Tibial nerve (tissue), 4 donors: ENCODE results near the gene MAX. TPM values are rescaled to one million over a fixed set of nuclear protein-coding genes. Genes with fewer than 3 reads are reported as not detected.

Experiments
- DNase-seq, 2 donors: peaks; one replicate each; pipeline ENCODE4 v3.0.0-alpha.2; 2019; ENCODE audit warnings: low spot score in 2 of 2
- H3K27ac ChIP-seq, 4 donors: fragments of 200-600 bp; sonication (generic) in 3 of 4; one replicate each; pipeline ENCODE4 v1.5.1; 2017 to 2019; ENCODE audit warnings: mild to moderate bottlenecking in 1 of 4
- H3K27me3 ChIP-seq, 2 donors: fragments of 200-600 bp; sonication (generic) in 1 of 2; one replicate each; pipeline versions ENCODE4 v1.5.1 to v1.6.0; 2017 to 2019
- H3K36me3 ChIP-seq, 3 donors: fragments of 200-600 bp; sonication (generic); one replicate each; pipeline ENCODE4 v1.5.1; 2018 to 2019
- H3K4me1 ChIP-seq, 4 donors: fragments of 200-600 bp; sonication (generic) in 3 of 4; one replicate each; pipeline ENCODE4 v1.5.1; 2017 to 2019
- H3K4me3 ChIP-seq, 4 donors: fragments of 200-600 bp; sonication (generic) in 3 of 4; one replicate each; pipeline ENCODE4 v1.5.1; 2017 to 2019; ENCODE audit warnings: mild to moderate bottlenecking in 1 of 4, moderate library complexity in 1 of 4
- H3K9me3 ChIP-seq, 4 donors: fragments of 200-600 bp; sonication (generic) in 3 of 4; one replicate each; pipeline ENCODE4 v1.5.1; 2017 to 2019
- CTCF ChIP-seq, 5 experiments: fragments of 200-600 bp in 3 of 5; fragments of 450-650 bp in 2 of 5; sonication (generic) in 3 of 5; IDR thresholded peaks; one replicate each; pipeline ENCODE4 v1.5.1; 2016 to 2019; ENCODE audit warnings: antibody characterized with exemption in 5 of 5, mild to moderate bottlenecking in 3 of 5, moderate library complexity in 2 of 5
- EP300 ChIP-seq, 2 donors: sonication (generic); formaldehyde crosslinking; IDR thresholded peaks; one replicate each; pipeline ENCODE4 v1.6.1; 2017; ENCODE audit warnings: antibody characterized with exemption in 2 of 2, mild to moderate bottlenecking in 1 of 2
- POLR2A ChIP-seq, 2 donors: fragments of 450-650 bp; IDR thresholded peaks; one replicate each; pipeline ENCODE4 v1.6.1; 2017; ENCODE audit warnings: antibody characterized with exemption in 2 of 2, mild to moderate bottlenecking in 2 of 2, moderate library complexity in 2 of 2
- WGBS, 2 donors: methylation state at CpG; one replicate each; pipeline ENCODE4 v1.1.5; 2018; 5-methylcytosine and 5-hydroxymethylcytosine counted together
- small RNA-seq: library from RNA; depleted of rRNA; stranded (forward); fragments of <200 nt; gene quantifications from one replicate; pipeline ENCODE3, GENCODE V24; 2016
- total RNA-seq, 4 donors: library from RNA; depleted of rRNA; stranded (reverse); fragments of >200 nt; gene quantifications; one replicate each; pipeline ENCODE4 v1.1.0, GENCODE V29; 2016

Gene MAX
- total RNA-seq, 4 donors from 2014 or later = 49.4 to 70.4 (median 55.6) TPM

GRCh38 chr14:65027127-65027799 is 75.1 kb downstream of the MAX start:
- TF ChIP-seq CTCF (IDR thresholded peaks at IDR 0.05) (no peak), EP300 (IDR thresholded peaks at IDR 0.05) (no peak), POLR2A (IDR thresholded peaks at IDR 0.05) (no peak)
- no peaks in the 10 kb centered on the region for H3K27me3 ChIP-seq
- DNase-seq = no peak
- H3K36me3 ChIP-seq = peaks cover 0 to 62% (median 6%) of the 10 kb centered on the region in 3 donors
- no peak overlapping the region for H3K27ac ChIP-seq
- H3K9me3 ChIP-seq = no peaks in the 10 kb centered on the region
- WGBS, 2 donors = 93% methylated on average over 11 of the region's 11 CpGs
- H3K4me3 ChIP-seq = no peak overlapping the region
- H3K4me1 ChIP-seq = no peaks in the 10 kb centered on the region

DNA sequence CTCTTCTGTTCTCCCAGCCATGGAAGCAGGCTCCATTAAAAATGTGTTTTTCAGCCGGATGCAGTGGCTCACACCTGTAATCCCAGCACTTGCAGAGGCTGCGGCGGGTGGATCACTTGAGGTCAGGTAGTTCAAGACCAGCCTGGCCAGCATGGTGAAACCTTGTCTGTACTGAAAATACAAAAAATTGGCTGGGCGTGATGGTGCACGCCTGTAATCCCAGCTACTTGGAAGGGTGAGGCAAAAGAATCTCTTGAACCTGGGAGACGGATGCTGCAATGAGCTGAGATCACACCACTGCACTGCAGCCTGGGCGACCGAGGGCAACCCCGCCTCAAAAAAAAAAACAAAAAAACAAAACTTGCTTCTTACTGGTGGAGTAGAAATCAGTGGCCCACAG is 75.8 kb downstream of the MAX start:
- peaks cover 0 to 62% (median 6%) of the 10 kb centered on the region in 3 donors for H3K36me3 ChIP-seq
- no peaks in the 10 kb centered on the region for H3K4me1 ChIP-seq
- no peaks in the 10 kb centered on the region for H3K9me3 ChIP-seq
- WGBS, 2 donors = 94 to 97% methylated on average over 9 of the region's 9 CpGs
- no peak overlapping the region for H3K4me3 ChIP-seq
- no peaks in the 10 kb centered on the region for H3K27me3 ChIP-seq
- TF ChIP-seq POLR2A (IDR thresholded peaks at IDR 0.05) = no peak
- TF ChIP-seq CTCF (IDR thresholded peaks at IDR 0.05) = no peak
- TF ChIP-seq EP300 (IDR thresholded peaks at IDR 0.05) = no peak
- DNase-seq = no peak
- no peak overlapping the region for H3K27ac ChIP-seq

DNA sequence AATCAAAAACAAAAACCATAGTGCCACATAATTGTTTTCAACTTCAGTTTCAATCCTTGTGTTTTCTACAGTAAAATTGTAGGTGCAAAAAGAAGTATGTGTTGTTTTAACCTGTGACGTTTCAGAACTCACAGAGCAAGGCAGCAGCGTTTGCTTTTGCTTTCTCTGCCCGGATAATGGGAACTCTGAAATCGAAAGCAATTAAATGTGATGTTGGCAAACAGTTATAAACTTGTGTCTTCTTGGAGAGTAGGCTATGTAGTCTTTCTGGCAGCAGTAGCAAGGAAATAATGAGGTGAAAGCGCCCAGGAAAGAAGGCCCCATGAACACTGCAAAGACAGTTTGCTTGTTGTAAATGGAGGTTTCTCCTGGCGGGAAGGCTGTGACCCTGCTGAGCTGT is 76.5 kb downstream of the MAX start:
- WGBS, 2 donors = 83 to 85% methylated on average over 6 of the region's 6 CpGs
- Histone ChIP-seq H3K27ac (peak overlapping the region in 1 of 4 donors; percentile 36), H3K4me1 (no peaks in the 10 kb centered on the region), H3K9me3 (no peaks in the 10 kb centered on the region), H3K36me3 (peaks cover 0 to 58% (median 6%) of the 10 kb centered on the region in 3 donors), H3K4me3 (no peak overlapping the region), H3K27me3 (no peaks in the 10 kb centered on the region)
- no peak for TF ChIP-seq POLR2A (IDR thresholded peaks at IDR 0.05)
- no peak for TF ChIP-seq EP300 (IDR thresholded peaks at IDR 0.05)
- no peak for TF ChIP-seq CTCF (IDR thresholded peaks at IDR 0.05)
- no peak for DNase-seq

Small RNAs within 50 kb of the gene (small RNA-seq; reads per million reads assigned to genes)
- gene MIR4706 (not detected), gene RNU2-14P (not detected)

Other genes starting within 250 kb of the MAX start
- 10 to 100 TPM in 2 of 4 donors, 1 to 10 TPM in 2; 4.5 to 12.6 (median 9.2) TPM for gene SPTB, start 222.6 kb downstream of the MAX start, total RNA-seq
- gene CHURC1, start 188.1 kb downstream of the MAX start, total RNA-seq = 100 to 1,000 TPM in 1 of 4 donors, 10 to 100 TPM in 3; 75.0 to 131 (median 89.1) TPM
- not detected for gene GPX2, start 159.8 kb downstream of the MAX start, total RNA-seq
- gene RAB15, start 130.2 kb downstream of the MAX start, total RNA-seq = 1 to 10 TPM in 1 of 4 donors, under 1 TPM in 2, not detected in 1; 0.22 to 2.4 (median 0.42) TPM
- 10 to 100 TPM; 21.0 to 34.5 (median 31.0) TPM for gene FNTB, start 115.6 kb downstream of the MAX start, total RNA-seq